Keratinocyte (primary cell): Measurements from ENCODE around the gene PLB1. TPM values are rescaled to one million over a fixed set of nuclear protein-coding genes. Genes with fewer than 3 reads are reported as not detected.

Source experiments
- DNase-seq: peaks from one replicate; pipeline ENCODE4 v3.0.0-alpha.2; 2011; ENCODE audit warnings: low read depth, missing footprints, low spot score
- FAIRE-seq: peaks from 2 replicates; lab custom pipeline; 2011; peaks lifted over from hg19 to GRCh38; lab: Jason Lieb, UNC
- H2AFZ ChIP-seq: 2 replicates; pipeline ENCODE4 v1.6.0; 2012; ENCODE audit warnings: low read length, control low read depth, inconsistent platforms; ENCODE audit not compliant: control insufficient read depth
- H3K27ac ChIP-seq: 2 replicates; pipeline ENCODE4 v1.5.1; 2011; ENCODE audit warnings: low read length; ENCODE audit not compliant: control insufficient read depth, insufficient read depth
- H3K27me3 ChIP-seq: 3 replicates; pipeline ENCODE4 v1.6.0; 2011; ENCODE audit warnings: low read length; ENCODE audit not compliant: control insufficient read depth, insufficient read depth; ENCODE audit errors: extremely low read depth
- H3K36me3 ChIP-seq, 2 experiments: 2 replicates in 1 of 2; 3 replicates in 1 of 2; pipeline ENCODE4 v1.5.1; 2011; ENCODE audit warnings: low read length in 2 of 2, mild to moderate bottlenecking in 1 of 2; ENCODE audit not compliant: control insufficient read depth in 2 of 2, insufficient read depth in 2 of 2; ENCODE audit errors: extremely low read depth in 1 of 2
- H3K4me1 ChIP-seq: 3 replicates; pipeline ENCODE4 v1.5.1; 2011; ENCODE audit warnings: low read length; ENCODE audit not compliant: control insufficient read depth, insufficient read depth; ENCODE audit errors: extremely low read depth
- H3K4me2 ChIP-seq: 3 replicates; pipeline ENCODE4 v1.6.0; 2011; ENCODE audit warnings: low read depth, low read length; ENCODE audit not compliant: control insufficient read depth, insufficient read depth; ENCODE audit errors: extremely low read depth
- H3K4me3 ChIP-seq, 3 experiments: fragments of 200-600 bp in 1 of 3; sonication (generic) in 1 of 3; 2 replicates in 2 of 3; 3 replicates in 1 of 3; pipeline ENCODE4 v1.5.1; 2011 to 2016; ENCODE audit warnings: low read length in 3 of 3, mild to moderate bottlenecking in 3 of 3, control low read depth in 2 of 3, inconsistent platforms in 1 of 3, low read depth in 1 of 3, mixed read lengths in 1 of 3, mixed run types in 1 of 3, moderate library complexity in 1 of 3; ENCODE audit not compliant: control insufficient read depth in 2 of 3, insufficient read depth in 2 of 3; ENCODE audit errors: extremely low read depth in 1 of 3
- H3K79me2 ChIP-seq: 2 replicates; pipeline ENCODE4 v1.6.0; 2012; ENCODE audit warnings: low read length; ENCODE audit not compliant: control insufficient read depth, insufficient read depth
- H3K9ac ChIP-seq: 3 replicates; pipeline ENCODE4 v1.6.0; 2011; ENCODE audit warnings: low read length; ENCODE audit not compliant: control insufficient read depth, insufficient read depth; ENCODE audit errors: extremely low read depth
- H3K9me1 ChIP-seq: 3 replicates; pipeline ENCODE4 v1.6.0; 2011; ENCODE audit warnings: low read length; ENCODE audit not compliant: control insufficient read depth, insufficient read depth; ENCODE audit errors: extremely low read depth
- H3K9me3 ChIP-seq: 2 replicates; pipeline ENCODE4 v1.5.1; 2012; ENCODE audit warnings: low read depth, low read length; ENCODE audit not compliant: control insufficient read depth
- H4K20me1 ChIP-seq: 3 replicates; pipeline ENCODE4 v1.6.0; 2011; ENCODE audit warnings: low read length; ENCODE audit not compliant: control insufficient read depth, insufficient read depth; ENCODE audit errors: extremely low read depth
- CTCF ChIP-seq, 3 experiments: IDR thresholded peaks in 1 of 3; conservative IDR thresholded peaks in 1 of 3; optimal IDR thresholded peaks in 1 of 3; 2 replicates in 2 of 3; 3 replicates in 1 of 3; pipeline versions ENCODE3 to v1.5.1; 2011; ENCODE audit warnings: low read length in 3 of 3, mild to moderate bottlenecking in 3 of 3, moderate library complexity in 2 of 3, control low read depth in 1 of 3, inconsistent platforms in 1 of 3; ENCODE audit not compliant: insufficient read depth in 2 of 3; ENCODE audit errors: extremely low read depth in 1 of 3
- EZH2 ChIP-seq: IDR thresholded peaks from one replicate; pipeline ENCODE4 v1.6.1; 2012; ENCODE audit warnings: inconsistent platforms, mild to moderate bottlenecking, low read length, moderate library complexity
- dilution Hi-C: fragments of 300-500 bp; cut with MboI; formaldehyde crosslinking; loops from one replicate; pipeline ENCODE4 v1.7.0; 2020; ENCODE audit warnings: low sequenced_read_pairs; ENCODE audit not compliant: extremely low pct_ligation_motif_present
- polyA plus RNA-seq, 5 experiments: library from polyadenylated mRNA; depleted of rRNA in 3 of 5; stranded (reverse) in 3 of 5; stranded (forward) in 1 of 5; unstranded in 1 of 5; fragments of >200 nt; gene quantifications; 1 replicate in 1 of 5; 2 replicates in 3 of 5; 3 replicates in 1 of 5; pipeline versions ENCODE4 v1.2.1 to v1.2.3, GENCODE V29; 2011 to 2012; ENCODE audit warnings: missing spikeins in 2 of 5, low read depth in 1 of 5, low replicate concordance in 1 of 5

The PLB1 gene
- polyA plus RNA-seq, 1 donor (not counting 4 experiments of a cell fraction or from before 2014, with no cell fraction given), result 6.7 TPM

GRCh38 chr2:28526527-28527132 lies 30.8 kb downstream of the PLB1 start:
- H3K4me3 ChIP-seq, result no peak overlapping the region

GRCh38 chr2:28527196-28527595 lies 31.3 kb downstream of the PLB1 start:
- no peak overlapping the region for H3K27ac ChIP-seq
- H3K9me3 ChIP-seq, result no peaks in the 10 kb centered on the region
- H3K9me1 ChIP-seq, result no peaks in the 10 kb centered on the region
- H3K36me3 ChIP-seq, result no peaks in the 10 kb centered on the region
- no peak for FAIRE-seq
- DNase-seq, result no peak
- peaks cover 5% of the 10 kb centered on the region for H3K27me3 ChIP-seq
- no peak overlapping the region for H2AFZ ChIP-seq
- H4K20me1 ChIP-seq, result no peaks in the 10 kb centered on the region
- H3K4me1 ChIP-seq, result no peaks in the 10 kb centered on the region
- no peak overlapping the region for H3K4me2 ChIP-seq
- H3K79me2 ChIP-seq, result no peaks in the 10 kb centered on the region
- TF ChIP-seq CTCF (optimal IDR thresholded peaks at IDR 0.05 in 1 of 3, IDR thresholded peaks at IDR 0.05 in 1 of 3, conservative IDR thresholded peaks at IDR 0.05 in 1 of 3; ENCODE audit: extremely low read depth in 1 of 3, insufficient read depth in 2 of 3, low read length in 3 of 3) (no peak), EZH2 (no peak)
- no peak overlapping the region for H3K9ac ChIP-seq
- no peak overlapping the region for H3K4me3 ChIP-seq
- dilution Hi-C loops, result no loop called here

More at GRCh38 chr2:28526527-28527132, 30.8 kb downstream of the PLB1 start:
- Histone ChIP-seq H2AFZ (no peak overlapping the region), H3K36me3 (no peaks in the 10 kb centered on the region), H3K4me1 (no peaks in the 10 kb centered on the region), H3K9me3 (no peaks in the 10 kb centered on the region), H3K9me1 (no peaks in the 10 kb centered on the region), H3K27me3 (peaks cover 6% of the 10 kb centered on the region), H3K4me2 (no peak overlapping the region), H4K20me1 (no peaks in the 10 kb centered on the region), H3K9ac (no peak overlapping the region), H3K27ac (no peak overlapping the region), H3K79me2 (no peaks in the 10 kb centered on the region)
- no peak for DNase-seq
- dilution Hi-C loops, result no loop called here
- FAIRE-seq, result no peak
- TF ChIP-seq CTCF (optimal IDR thresholded peaks at IDR 0.05 in 1 of 3, IDR thresholded peaks at IDR 0.05 in 1 of 3, conservative IDR thresholded peaks at IDR 0.05 in 1 of 3; ENCODE audit: extremely low read depth in 1 of 3, insufficient read depth in 2 of 3, low read length in 3 of 3) (no peak), EZH2 (no peak)
